GM21786 (cell line): ENCODE results near the gene ERG28.
A peak's percentile ranks its signal among the peaks of the same experiment; 100 is the strongest.

ENCODE experiments used
- ATAC-seq: cut with Tn5 transposase; IDR thresholded peaks from one replicate; pipeline ENCODE4 v1.9.1; 2021; ENCODE audit not compliant: unreplicated experiment

The ERG28 gene

GRCh38 chr14:75660238-75660629 lies 442 bp downstream of the ERG28 start:
- no peak for ATAC-seq

- ATAC-seq = no peak
These were observed 1.7 kb downstream of the ERG28 start for GRCh38 chr14:75658957-75659356.

- no peak for ATAC-seq
These were observed 3.3 kb downstream of the ERG28 start for GRCh38 chr14:75657331-75657730.

- ATAC-seq = no peak
These were observed 5.4 kb downstream of the ERG28 start for GRCh38 chr14:75655235-75655634.

GRCh38 chr14:75654127-75654732 lies 6.4 kb downstream of the ERG28 start:
- peak; percentile 64 for ATAC-seq

- no peak for ATAC-seq
These were observed 7.1 kb downstream of the ERG28 start for GRCh38 chr14:75653563-75653962.

GRCh38 chr14:75650253-75651058 lies 10.2 kb downstream of the ERG28 start:
- no peak for ATAC-seq

- no peak for ATAC-seq
These were observed 10.9 kb downstream of the ERG28 start for GRCh38 chr14:75649773-75650172.

GRCh38 chr14:75649337-75649736 lies 11.3 kb downstream of the ERG28 start:
- no peak for ATAC-seq

- ATAC-seq = no peak
These were observed 12.4 kb downstream of the ERG28 start for GRCh38 chr14:75648066-75648838.

GRCh38 chr14:75647640-75648039 lies 13.0 kb downstream of the ERG28 start:
- no peak for ATAC-seq

- ATAC-seq = no peak
These were observed 13.9 kb downstream of the ERG28 start for GRCh38 chr14:75646762-75647161.

- ATAC-seq = no peak
These were observed 15.6 kb downstream of the ERG28 start for GRCh38 chr14:75645056-75645455.

GRCh38 chr14:75643985-75644384 lies 16.7 kb downstream of the ERG28 start:
- no peak for ATAC-seq

- ATAC-seq = no peak
These were observed 19.8 kb downstream of the ERG28 start for GRCh38 chr14:75640876-75641275.

- no peak for ATAC-seq
These were observed 24.5 kb downstream of the ERG28 start for GRCh38 chr14:75636100-75636692.

- no peak for ATAC-seq
These were observed 25.8 kb downstream of the ERG28 start for GRCh38 chr14:75634848-75635247.

GRCh38 chr14:75631453-75631831 lies 29.2 kb downstream of the ERG28 start:
- no peak for ATAC-seq

- ATAC-seq = no peak
These were observed 29.8 kb downstream of the ERG28 start for GRCh38 chr14:75630695-75631452.

GRCh38 chr14:75628816-75629215 lies 31.9 kb downstream of the ERG28 start:
- no peak for ATAC-seq

GRCh38 chr14:75627406-75627805 lies 33.3 kb downstream of the ERG28 start:
- no peak for ATAC-seq
